ENCODE results near the gene OR6C4. TPM values are rescaled to one million over a fixed set of nuclear protein-coding genes. Genes with fewer than 3 reads are reported as not detected.

The OR6C4 gene
- total RNA-seq (2021; ENCODE audit: unreplicated experiment) (not detected), Bru-seq, nascent RNA (not detected), BruChase-seq, experiment 1, labeled RNA remaining after a 6-hour chase (not detected), BruChase-seq, experiment 2, labeled RNA remaining after a 2-hour chase (not detected)
- not detected in 2 replicates for polyA plus RNA-seq (2012)
- long read RNA-seq = 0 reads

DNA sequence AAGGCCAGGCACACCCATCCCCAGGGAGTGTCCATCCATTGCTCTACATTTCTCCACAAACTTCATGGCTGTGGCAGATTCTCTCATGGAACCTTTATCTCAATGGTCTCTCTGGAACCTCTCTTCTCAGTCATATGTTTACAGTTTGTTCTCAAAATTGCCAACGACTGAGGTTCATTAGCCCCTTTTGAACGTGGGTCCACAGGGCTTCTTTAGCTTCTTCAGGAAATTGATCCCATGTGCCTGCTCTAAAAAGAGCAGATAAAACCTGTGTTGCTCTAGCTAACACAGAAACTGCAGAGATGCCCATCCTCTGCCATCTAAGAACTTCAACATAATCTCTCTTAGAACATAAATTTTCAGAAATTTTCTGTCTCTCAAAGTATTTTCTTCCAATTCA, at the start of gene OR6C4:
Gene OR6C4, plus strand, starts transcription at position 301 of the 400 bp plus-strand sequence. CDS start 1,625 bp downstream, outside the sequence.
- H4K20me1 ChIP-seq (ENCODE audit: insufficient read depth) = no peaks in the 10 kb centered on the region
- ChIA-PET POLR2A (no interaction called here), CTCF (no interaction called here), RAD21 (ENCODE audit: low non-redundant PET in 1 of 2, low total read pairs in 2 of 2, uncharacterized antibody in 2 of 2, unreplicated experiment in 2 of 2) (no interaction called here)
- H3K4me3 ChIP-seq (replicated peaks in 1 of 2; ENCODE audit: low read depth in 1 of 2, low read length in 2 of 2) = no peak within 1 kb of the TSS
- no peaks in the 10 kb centered on the region for H3K9me2 ChIP-seq (ENCODE audit: insufficient read depth)
- H3K4me1 ChIP-seq (ENCODE audit: control insufficient read depth in 1 of 2, insufficient read depth in 2 of 2, low read length in 2 of 2) = no peaks in the 10 kb centered on the region
- H3K9me3 ChIP-seq (ENCODE audit: control insufficient read depth in 1 of 2, insufficient read depth in 1 of 2, low read depth in 1 of 2, low read length in 2 of 2) = no peaks in the 10 kb centered on the region
- no peak within 1 kb of the TSS for H3K9ac ChIP-seq (ENCODE audit: low read length)
- no peak within 1 kb of the TSS for H3K4me2 ChIP-seq (ENCODE audit: low read length)
- H3K79me2 ChIP-seq (ENCODE audit: insufficient read depth, low read length) = no peaks in the 10 kb centered on the region
- no peaks in the 10 kb centered on the region for H3K36me3 ChIP-seq (ENCODE audit: control insufficient read depth in 1 of 2, insufficient read depth in 2 of 2, low read length in 2 of 2)
- BruUV-seq (replicated peaks) = no TSS peak
- no peak for ATAC-seq
- no peak within 1 kb of the TSS for H2AFZ ChIP-seq (ENCODE audit: low read depth, low read length, poor library complexity, severe bottlenecking)
- H3K27me3 ChIP-seq (ENCODE audit: insufficient read depth, low read length) = peaks cover 11% of the 10 kb centered on the region; the same call in 1 of the 2 replicates
- TF ChIP-seq CEBPB (IDR thresholded peaks at IDR 0.05; ENCODE audit: low read depth) = no peak
- intact Hi-C loops (cut with micrococcal nuclease) = no loop called here
- H3K27ac ChIP-seq (ENCODE audit: low read depth, low read length) = no peak within 1 kb of the TSS
- DNase-seq (ENCODE audit: low read depth, low spot score) = no peak

DNA sequence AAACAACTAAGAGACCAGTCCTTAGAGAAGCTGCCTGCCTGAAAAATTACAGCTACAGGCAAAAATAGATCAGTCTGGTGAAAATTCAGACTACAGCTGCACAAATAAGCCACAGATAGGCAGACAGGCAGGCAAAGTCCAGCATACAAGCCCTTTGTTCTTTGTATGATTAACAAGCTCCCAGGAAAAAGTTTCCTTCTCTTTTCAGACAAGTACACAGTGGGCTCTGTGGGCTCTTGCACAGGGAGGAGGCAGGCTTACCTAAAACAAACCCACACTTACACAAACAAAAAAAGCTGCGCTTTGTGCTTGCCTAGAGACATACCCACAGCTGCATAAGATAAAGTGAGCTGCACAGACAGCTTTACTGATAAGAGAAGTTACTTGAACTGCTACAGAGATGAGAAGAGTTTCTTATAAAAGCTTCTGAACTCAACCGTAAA, 49.6 kb upstream of the OR6C4 start:
- no peak overlapping the region for H3K27ac ChIP-seq (ENCODE audit: low read depth, low read length)
- DNase-seq (ENCODE audit: low read depth, low spot score) = no peak
- no peak for ATAC-seq
- intact Hi-C loops (cut with micrococcal nuclease) = no loop called here
- H3K27me3 ChIP-seq (ENCODE audit: insufficient read depth, low read length) = peaks cover 21% of the 10 kb centered on the region
- ChIA-PET CTCF (no interaction called here), RAD21 (ENCODE audit: low non-redundant PET in 1 of 2, low total read pairs in 2 of 2, uncharacterized antibody in 2 of 2, unreplicated experiment in 2 of 2) (interaction anchor here in 1 of 2 experiments (0.6 kb wide), 1 partner anchor 71 kb away, joined by 3 read pairs; no protein-coding TSS in a partner anchor), POLR2A (no interaction called here)
- no peak overlapping the region for H2AFZ ChIP-seq (ENCODE audit: low read depth, low read length, poor library complexity, severe bottlenecking)
- H3K79me2 ChIP-seq (ENCODE audit: insufficient read depth, low read length) = no peaks in the 10 kb centered on the region
- no peak for TF ChIP-seq SIN3A (IDR thresholded peaks at IDR 0.05; ENCODE audit: low read depth)
- H3K4me1 ChIP-seq (ENCODE audit: control insufficient read depth in 1 of 2, insufficient read depth in 2 of 2, low read length in 2 of 2) = no peaks in the 10 kb centered on the region
- no peak overlapping the region for H3K9ac ChIP-seq (ENCODE audit: low read length)
- H3K4me3 ChIP-seq (replicated peaks in 1 of 2; ENCODE audit: low read depth in 1 of 2, low read length in 2 of 2) = no peak overlapping the region
- no peak overlapping the region for H3K4me2 ChIP-seq (ENCODE audit: low read length)
- no peaks in the 10 kb centered on the region for H4K20me1 ChIP-seq (ENCODE audit: insufficient read depth)
- BruUV-seq (replicated peaks) = no TSS peak
- H3K9me2 ChIP-seq (ENCODE audit: insufficient read depth) = no peaks in the 10 kb centered on the region
- H3K36me3 ChIP-seq (ENCODE audit: control insufficient read depth in 1 of 2, insufficient read depth in 2 of 2, low read length in 2 of 2) = no peaks in the 10 kb centered on the region
- H3K9me3 ChIP-seq (ENCODE audit: control insufficient read depth in 1 of 2, insufficient read depth in 1 of 2, low read depth in 1 of 2, low read length in 2 of 2) = no peaks in the 10 kb centered on the region

DNA sequence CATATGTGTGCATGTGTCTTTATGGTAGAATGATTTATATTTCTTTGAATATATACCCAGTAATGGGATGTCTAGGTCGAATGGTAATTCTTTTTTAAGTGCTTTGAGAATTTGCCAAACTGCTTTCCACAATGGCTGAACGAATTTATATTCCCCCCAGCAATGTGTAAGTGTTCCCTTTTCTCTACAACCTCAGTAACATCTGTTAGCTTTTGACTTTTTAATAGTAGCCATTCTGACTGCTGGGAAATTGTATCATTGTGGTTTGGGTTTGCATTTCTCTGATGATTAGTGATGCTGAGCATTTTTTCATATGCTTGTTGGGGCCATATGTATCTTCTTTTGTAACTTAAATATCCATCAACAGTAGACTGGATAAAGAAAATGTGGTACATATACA, 47.8 kb upstream of the OR6C4 start:
- H3K4me1 ChIP-seq (ENCODE audit: control insufficient read depth in 1 of 2, insufficient read depth in 2 of 2, low read length in 2 of 2) = no peaks in the 10 kb centered on the region
- POLR2A ChIA-PET = no interaction called here
- intact Hi-C loops (cut with micrococcal nuclease) = no loop called here
- no peaks in the 10 kb centered on the region for H3K36me3 ChIP-seq (ENCODE audit: control insufficient read depth in 1 of 2, insufficient read depth in 2 of 2, low read length in 2 of 2)
- no peak overlapping the region for H3K4me2 ChIP-seq (ENCODE audit: low read length)
- H3K27ac ChIP-seq (ENCODE audit: low read depth, low read length) = no peak overlapping the region
- TF ChIP-seq ZNF274 (IDR thresholded peaks at IDR 0.05; ENCODE audit: low read depth, low read length) (no peak), ELF1 (IDR thresholded peaks at IDR 0.05; ENCODE audit: borderline replicate concordance, low read depth) (no peak), FOSL1 (IDR thresholded peaks at IDR 0.05; ENCODE audit: low read depth) (no peak), POLR2A (IDR thresholded peaks at IDR 0.05; ENCODE audit: borderline replicate concordance, extremely low read depth, insufficient read depth, insufficient read length) (no peak), POLR2AphosphoS5 (IDR thresholded peaks at IDR 0.05; ENCODE audit: low read depth, low read length) (no peak)
- TF ChIP-seq, protein P1, sequence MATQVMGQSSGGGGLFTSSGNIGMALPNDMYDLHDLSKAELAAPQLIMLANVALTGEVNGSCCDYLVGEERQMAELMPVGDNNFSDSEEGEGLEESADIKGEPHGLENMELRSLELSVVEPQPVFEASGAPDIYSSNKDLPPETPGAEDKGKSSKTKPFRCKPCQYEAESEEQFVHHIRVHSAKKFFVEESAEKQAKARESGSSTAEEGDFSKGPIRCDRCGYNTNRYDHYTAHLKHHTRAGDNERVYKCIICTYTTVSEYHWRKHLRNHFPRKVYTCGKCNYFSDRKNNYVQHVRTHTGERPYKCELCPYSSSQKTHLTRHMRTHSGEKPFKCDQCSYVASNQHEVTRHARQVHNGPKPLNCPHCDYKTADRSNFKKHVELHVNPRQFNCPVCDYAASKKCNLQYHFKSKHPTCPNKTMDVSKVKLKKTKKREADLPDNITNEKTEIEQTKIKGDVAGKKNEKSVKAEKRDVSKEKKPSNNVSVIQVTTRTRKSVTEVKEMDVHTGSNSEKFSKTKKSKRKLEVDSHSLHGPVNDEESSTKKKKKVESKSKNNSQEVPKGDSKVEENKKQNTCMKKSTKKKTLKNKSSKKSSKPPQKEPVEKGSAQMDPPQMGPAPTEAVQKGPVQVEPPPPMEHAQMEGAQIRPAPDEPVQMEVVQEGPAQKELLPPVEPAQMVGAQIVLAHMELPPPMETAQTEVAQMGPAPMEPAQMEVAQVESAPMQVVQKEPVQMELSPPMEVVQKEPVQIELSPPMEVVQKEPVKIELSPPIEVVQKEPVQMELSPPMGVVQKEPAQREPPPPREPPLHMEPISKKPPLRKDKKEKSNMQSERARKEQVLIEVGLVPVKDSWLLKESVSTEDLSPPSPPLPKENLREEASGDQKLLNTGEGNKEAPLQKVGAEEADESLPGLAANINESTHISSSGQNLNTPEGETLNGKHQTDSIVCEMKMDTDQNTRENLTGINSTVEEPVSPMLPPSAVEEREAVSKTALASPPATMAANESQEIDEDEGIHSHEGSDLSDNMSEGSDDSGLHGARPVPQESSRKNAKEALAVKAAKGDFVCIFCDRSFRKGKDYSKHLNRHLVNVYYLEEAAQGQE (IDR thresholded peaks at IDR 0.05; ENCODE audit: low read depth) = no peak
- H3K4me3 ChIP-seq (replicated peaks in 1 of 2; ENCODE audit: low read depth in 1 of 2, low read length in 2 of 2) = no peak overlapping the region
- DNase-seq (ENCODE audit: low read depth, low spot score) (no peak), ATAC-seq (no peak)
- H3K27me3 ChIP-seq (ENCODE audit: insufficient read depth, low read length) = peaks cover 17% of the 10 kb centered on the region
- H3K9ac ChIP-seq (ENCODE audit: low read length) = no peak overlapping the region
- CTCF ChIA-PET = no interaction called here
- H3K79me2 ChIP-seq (ENCODE audit: insufficient read depth, low read length) = no peaks in the 10 kb centered on the region
- RAD21 ChIA-PET (ENCODE audit: low non-redundant PET in 1 of 2, low total read pairs in 2 of 2, uncharacterized antibody in 2 of 2, unreplicated experiment in 2 of 2) = no interaction called here
- no peaks in the 10 kb centered on the region for H3K9me2 ChIP-seq (ENCODE audit: insufficient read depth)
- BruUV-seq (replicated peaks) = no TSS peak
- H4K20me1 ChIP-seq (ENCODE audit: insufficient read depth) = no peaks in the 10 kb centered on the region
- no peak overlapping the region for H2AFZ ChIP-seq (ENCODE audit: low read depth, low read length, poor library complexity, severe bottlenecking)
- H3K9me3 ChIP-seq (ENCODE audit: control insufficient read depth in 1 of 2, insufficient read depth in 1 of 2, low read depth in 1 of 2, low read length in 2 of 2) = no peaks in the 10 kb centered on the region
